Liver (tissue), 9 donors: ENCODE measurements around the gene KCNMA1. TPM values are rescaled to one million over a fixed set of nuclear protein-coding genes. Genes with fewer than 3 reads are reported as not detected.

Experiments
- DNase-seq: peaks from one replicate; pipeline ENCODE4 v3.0.0-alpha.2; 2017; ENCODE audit warnings: low spot score
- H3K27ac ChIP-seq, 2 donors: one replicate each; pipeline ENCODE4 v1.7.0; 2013; ENCODE audit warnings: inconsistent platforms in 2 of 2, low read length in 2 of 2, control low read depth in 1 of 2, low read depth in 1 of 2, mild to moderate bottlenecking in 1 of 2
- H3K27me3 ChIP-seq, 4 donors: one replicate each; pipeline versions ENCODE4 v1.6.1 to v1.7.0; 2013; ENCODE audit warnings: low read length in 3 of 4, inconsistent platforms in 1 of 4, mild to moderate bottlenecking in 1 of 4, moderate library complexity in 1 of 4; ENCODE audit not compliant: control insufficient read depth in 4 of 4, insufficient read depth in 4 of 4
- H3K36me3 ChIP-seq, 4 donors: one replicate each; pipeline versions ENCODE4 v1.6.1 to v1.7.0; 2013; ENCODE audit warnings: low read length in 3 of 4, mild to moderate bottlenecking in 3 of 4, low read depth in 1 of 4, moderate library complexity in 1 of 4; ENCODE audit not compliant: control insufficient read depth in 4 of 4, insufficient read depth in 3 of 4
- H3K4me1 ChIP-seq, 4 donors: one replicate each; pipeline versions ENCODE4 v1.6.1 to v1.7.0; 2013; ENCODE audit warnings: low read length in 3 of 4, mild to moderate bottlenecking in 3 of 4, moderate library complexity in 1 of 4; ENCODE audit not compliant: control insufficient read depth in 4 of 4, insufficient read depth in 4 of 4
- H3K4me3 ChIP-seq, 3 donors: one replicate each; pipeline versions ENCODE4 v1.6.1 to v1.7.0; 2013; ENCODE audit warnings: low read length in 3 of 3, control low read depth in 1 of 3, low read depth in 1 of 3, mild to moderate bottlenecking in 1 of 3
- H3K9ac ChIP-seq, 2 donors: one replicate each; pipeline ENCODE4 v1.7.0; 2013; ENCODE audit warnings: low read length in 2 of 2, mild to moderate bottlenecking in 2 of 2, moderate library complexity in 2 of 2, control low read depth in 1 of 2, low read depth in 1 of 2
- H3K9me3 ChIP-seq, 4 donors: one replicate each; pipeline versions ENCODE4 v1.6.1 to v1.7.0; 2013; ENCODE audit warnings: low read length in 3 of 4; ENCODE audit not compliant: control insufficient read depth in 4 of 4
- ATF3 ChIP-seq: IDR thresholded peaks from 2 replicates; pipeline ENCODE4 v1.6.1; 2016; ENCODE audit warnings: antibody characterized with exemption
- CTCF ChIP-seq: fragments of 150-350 bp; IDR thresholded peaks from 2 replicates; pipeline ENCODE4 v1.5.1; 2017; ENCODE audit warnings: improper control_type of control experiment, low read depth, low read length; ENCODE audit not compliant: missing input control
- EGR1 ChIP-seq, 2 donors: IDR thresholded peaks; 2 replicates each; pipeline ENCODE4 v1.6.1; 2016 to 2018; ENCODE audit warnings: antibody characterized with exemption in 2 of 2, low read depth in 2 of 2
- FOXA1 ChIP-seq: IDR thresholded peaks from 2 replicates; pipeline ENCODE4 v1.6.1; 2016; ENCODE audit warnings: antibody characterized with exemption
- FOXA2 ChIP-seq: IDR thresholded peaks from 2 replicates; pipeline ENCODE4 v1.6.1; 2016; ENCODE audit warnings: antibody characterized with exemption
- GABPA ChIP-seq, 2 donors: IDR thresholded peaks in 1 of 2; conservative IDR thresholded peaks in 1 of 2; 2 replicates each; pipeline ENCODE4 v1.6.1; 2016; ENCODE audit warnings: antibody characterized with exemption in 2 of 2, mild to moderate bottlenecking in 1 of 2, moderate library complexity in 1 of 2
- HNF4A ChIP-seq, 2 donors: conservative IDR thresholded peaks; 2 replicates each; pipeline ENCODE4 v1.6.1; 2016; ENCODE audit warnings: antibody characterized with exemption in 2 of 2, mild to moderate bottlenecking in 2 of 2
- HNF4G ChIP-seq: IDR thresholded peaks from 2 replicates; pipeline ENCODE4 v1.6.1; 2016; ENCODE audit warnings: antibody characterized with exemption
- JUND ChIP-seq, 2 donors: IDR thresholded peaks; 2 replicates each; pipeline ENCODE4 v1.6.1; 2016; ENCODE audit warnings: antibody characterized with exemption in 2 of 2
- MAX ChIP-seq: IDR thresholded peaks from 2 replicates; pipeline ENCODE4 v1.6.1; 2016; ENCODE audit warnings: antibody characterized with exemption
- NR2F2 ChIP-seq: IDR thresholded peaks from 2 replicates; pipeline ENCODE4 v1.6.1; 2016; ENCODE audit warnings: antibody characterized with exemption
- RAD21 ChIP-seq, 2 donors: IDR thresholded peaks; 2 replicates each; pipeline ENCODE4 v1.6.1; 2016; ENCODE audit warnings: antibody characterized with exemption in 2 of 2, mild to moderate bottlenecking in 2 of 2
- RXRA ChIP-seq, 2 donors: IDR thresholded peaks; 2 replicates each; pipeline ENCODE4 v1.6.1; 2017 to 2018; ENCODE audit warnings: antibody characterized with exemption in 2 of 2, mild to moderate bottlenecking in 1 of 2
- SP1 ChIP-seq: IDR thresholded peaks from 2 replicates; pipeline ENCODE4 v1.6.1; 2018; ENCODE audit warnings: antibody characterized with exemption, mild to moderate bottlenecking
- TAF1 ChIP-seq: conservative IDR thresholded peaks from 2 replicates; pipeline ENCODE4 v1.6.1; 2016; ENCODE audit warnings: antibody characterized with exemption, mild to moderate bottlenecking
- YY1 ChIP-seq: IDR thresholded peaks from 2 replicates; pipeline ENCODE4 v1.6.1; 2016; ENCODE audit warnings: antibody characterized with exemption, mild to moderate bottlenecking
- ZBTB33 ChIP-seq: IDR thresholded peaks from 2 replicates; pipeline ENCODE4 v1.6.1; 2016; ENCODE audit warnings: antibody characterized with exemption
- WGBS: extraction: QIAGEN DNeasy Blood & Tissue Kit; methylation state at CpG from one replicate; pipeline ENCODE4 v1.1.7; 2013; 5-methylcytosine and 5-hydroxymethylcytosine counted together
- polyA plus RNA-seq, 2 donors: library from polyadenylated mRNA; stranded (reverse) in 1 of 2; unstranded in 1 of 2; fragments of 200-250 nt in 1 of 2; fragments of >200 nt in 1 of 2; fragmentation: Nextera tagmentation in 1 of 2; extraction: Ambion mirVana in 1 of 2; gene quantifications; one replicate each; pipeline versions ENCODE4 v1.2.1 to v1.2.3, GENCODE V29; 2013 to 2015
- total RNA-seq, 2 donors: library from RNA; depleted of rRNA; stranded (reverse); fragments of >200 nt; gene quantifications; one replicate each; pipeline ENCODE4 v1.2.3, GENCODE V29; 2014
- donor health status: healthy.
- donor health status: healthy.
- donor health status: healthy.
- donor health status: healthy.
- donor health status: healthy.

KCNMA1 gene
- total and polyA plus RNA-seq, 4 donors, result 2.5 to 9.7 (median 4.7) TPM

- Histone ChIP-seq H3K4me1 (peaks cover 0 to 6% (median 0%) of the 10 kb centered on the region in 4 donors), H3K36me3 (no peaks in the 10 kb centered on the region), H3K27me3 (no peaks in the 10 kb centered on the region), H3K9ac (no peak overlapping the region), H3K4me3 (no peak overlapping the region), H3K27ac (no peak overlapping the region), H3K9me3 (no peaks in the 10 kb centered on the region)
- WGBS, result 89% methylated on average over 2 of the region's 2 CpGs
- no peak for TF ChIP-seq YY1
- no peak for TF ChIP-seq GABPA (IDR thresholded peaks at IDR 0.05 in 1 of 2, conservative IDR thresholded peaks at IDR 0.05 in 1 of 2)
- TF ChIP-seq ZBTB33, result no peak
- no peak for TF ChIP-seq TAF1
- TF ChIP-seq JUND (IDR thresholded peaks at IDR 0.05), result no peak
- no peak for TF ChIP-seq NR2F2
- no peak for TF ChIP-seq EGR1 (IDR thresholded peaks at IDR 0.05; ENCODE audit: low read depth in 2 of 2)
- TF ChIP-seq HNF4G, result no peak
- no peak for DNase-seq
Measured at GRCh38 chr10:77180794-77181193, 456.8 kb downstream of the KCNMA1 start.

GRCh38 chr10:77180104-77180503, 457.5 kb downstream of the KCNMA1 start:
- no peaks in the 10 kb centered on the region for H3K27me3 ChIP-seq
- 93% methylated on average over 2 of the region's 2 CpGs for WGBS
- H3K9ac ChIP-seq, result no peak overlapping the region
- H3K4me3 ChIP-seq, result no peak overlapping the region
- no peaks in the 10 kb centered on the region for H3K36me3 ChIP-seq
- H3K4me1 ChIP-seq, result peaks cover 0 to 6% (median 0%) of the 10 kb centered on the region in 4 donors
- DNase-seq, result no peak
- H3K27ac ChIP-seq, result no peak overlapping the region
- TF ChIP-seq RXRA (IDR thresholded peaks at IDR 0.05) (no peak), ATF3 (no peak), ZBTB33 (no peak), NR2F2 (no peak), FOXA2 (no peak), EGR1 (IDR thresholded peaks at IDR 0.05; ENCODE audit: low read depth in 2 of 2) (no peak), TAF1 (no peak), RAD21 (IDR thresholded peaks at IDR 0.05) (no peak), FOXA1 (no peak), HNF4G (no peak), YY1 (no peak), JUND (IDR thresholded peaks at IDR 0.05) (no peak), HNF4A (conservative IDR thresholded peaks at IDR 0.05) (no peak), MAX (no peak), SP1 (no peak), CTCF (no peak)
- no peaks in the 10 kb centered on the region for H3K9me3 ChIP-seq
